GM12878 (cell line): ENCODE data around the gene SUGP2. TPM values are rescaled to one million over a fixed set of nuclear protein-coding genes. Genes with fewer than 3 reads are reported as not detected.

Experiments used
- ATAC-seq: fragments of 200-7000 bp; cut with Tn5 transposase; 3 replicates; pipeline ENCODE4 v1.9.1; 2020; ENCODE audit warnings: mild to moderate bottlenecking, moderate library complexity
- BruUV-seq: library from RNA; stranded (reverse); fragments of 400-500 nt; replicated peaks from 2 replicates; lab custom pipeline; 2021; lab: Mats Ljungman, UMichigan
- CTCF ChIA-PET: fragments of 300-600 bp; sonication (Branson Sonifier 250); formaldehyde crosslinking; extraction: SDS; loops from one replicate; lab custom pipeline; 2021; ENCODE audit warnings: inconsistent platforms; lab: Yijun Ruan, JAX
- POLR2A ChIA-PET: fragments of 350-600 bp; formaldehyde crosslinking; extraction: SDS; loops from one replicate; lab custom pipeline; 2021; ENCODE audit warnings: inconsistent platforms; lab: Charles Lee
- RAD21 ChIA-PET: fragments of 300-600 bp; sonication (Branson Sonifier 250); formaldehyde crosslinking; loops from one replicate; lab custom pipeline; 2023; ENCODE audit warnings: antibody characterized with exemption; ENCODE audit not compliant: unreplicated experiment; lab: Charles Lee
- SMC1A ChIA-PET: fragments of 300-600 bp; sonication (Branson Sonifier 250); formaldehyde crosslinking; loops from one replicate; lab custom pipeline; 2023; ENCODE audit not compliant: unreplicated experiment, uncharacterized antibody; lab: Charles Lee
- DNase-seq: peaks from one replicate; pipeline ENCODE4 v3.0.0-alpha.2; 2011; ENCODE audit warnings: low read depth, low spot score
- FAIRE-seq: peaks from 3 replicates; lab custom pipeline; 2011; peaks lifted over from hg19 to GRCh38; lab: Jason Lieb, UNC
- H2AFZ ChIP-seq: 2 replicates; pipeline ENCODE4 v1.6.0; 2011; ENCODE audit warnings: low read depth, low read length, control low read depth; ENCODE audit not compliant: control insufficient read depth
- H3K27ac ChIP-seq: 2 replicates; pipeline ENCODE4 v1.5.1; 2011; ENCODE audit warnings: control low read depth; ENCODE audit not compliant: control insufficient read depth, insufficient read depth
- H3K27me3 ChIP-seq, 2 experiments: replicated peaks in 1 of 2; 2 replicates each; pipeline versions ENCODE4 v1.6.0 to v1.6.1; 2011; ENCODE audit warnings: low read length in 1 of 2; ENCODE audit not compliant: control insufficient read depth in 2 of 2, insufficient read depth in 2 of 2
- H3K36me3 ChIP-seq, 2 experiments: 2 replicates each; pipeline ENCODE4 v1.5.1; 2011; ENCODE audit warnings: low read length in 1 of 2; ENCODE audit not compliant: control insufficient read depth in 2 of 2, insufficient read depth in 2 of 2
- H3K4me1 ChIP-seq: 2 replicates; pipeline ENCODE4 v1.6.1; 2011; ENCODE audit warnings: mild to moderate bottlenecking, low read length, moderate library complexity, mixed read lengths; ENCODE audit not compliant: control insufficient read depth, insufficient read depth
- H3K4me2 ChIP-seq: 2 replicates; pipeline ENCODE4 v1.6.0; 2011; ENCODE audit warnings: control low read depth; ENCODE audit not compliant: control insufficient read depth, insufficient read depth
- H3K4me3 ChIP-seq: fragments of 200-600 bp; sonication (generic); 2 replicates; pipeline ENCODE4 v1.5.1; 2016
- H3K79me2 ChIP-seq: 2 replicates; pipeline ENCODE4 v1.6.0; 2011; ENCODE audit warnings: low read length; ENCODE audit not compliant: control insufficient read depth, insufficient read depth
- H3K9ac ChIP-seq: 2 replicates; pipeline ENCODE4 v1.8.0; 2011; ENCODE audit warnings: low read length, control low read depth, mixed read lengths; ENCODE audit not compliant: control insufficient read depth, insufficient read depth
- H3K9me3 ChIP-seq: replicated peaks from 3 replicates; pipeline ENCODE4 v1.5.1; 2011; ENCODE audit warnings: mild to moderate bottlenecking, low read length; ENCODE audit not compliant: control insufficient read depth, insufficient read depth
- H4K20me1 ChIP-seq: 2 replicates; pipeline ENCODE4 v1.6.0; 2011; ENCODE audit not compliant: control insufficient read depth, insufficient read depth
- ASH2L ChIP-seq: fragments of 300-600, 200-600 bp; sonication (generic); IDR thresholded peaks from 2 replicates; pipeline ENCODE4 v1.6.1; 2017; ENCODE audit warnings: low read depth, mild to moderate bottlenecking, borderline replicate concordance
- CHD1 ChIP-seq: IDR thresholded peaks from 2 replicates; pipeline ENCODE4 v1.6.1; 2012; ENCODE audit warnings: low read depth, low read length, improper control_type of control experiment
- CHD2 ChIP-seq: IDR thresholded peaks from 2 replicates; pipeline ENCODE4 v1.6.1; 2011; ENCODE audit warnings: low read depth, low read length, improper control_type of control experiment, borderline replicate concordance
- EGR1 ChIP-seq, 2 experiments: IDR thresholded peaks; 1 replicate in 1 of 2; 2 replicates in 1 of 2; pipeline ENCODE4 v1.6.1; 2011 to 2012; ENCODE audit warnings: low read depth in 2 of 2, low read length in 2 of 2, borderline replicate concordance in 1 of 2, mild to moderate bottlenecking in 1 of 2, moderate library complexity in 1 of 2
- FOS ChIP-seq: IDR thresholded peaks from 3 replicates; pipeline ENCODE4 v1.6.1; 2011; ENCODE audit warnings: borderline replicate concordance; ENCODE audit not compliant: insufficient read length; ENCODE audit errors: extremely low read depth
- HDGF ChIP-seq: fragments of 450-650 bp; IDR thresholded peaks from 2 replicates; pipeline ENCODE4 v1.6.1; 2016; ENCODE audit warnings: antibody characterized with exemption
- IKZF2 ChIP-seq, 2 experiments: fragments of 450-650 bp; IDR thresholded peaks; 2 replicates each; pipeline ENCODE4 v1.6.1; 2017; ENCODE audit warnings: mild to moderate bottlenecking in 2 of 2, moderate library complexity in 2 of 2
- JUNB ChIP-seq: IDR thresholded peaks from 2 replicates; pipeline ENCODE4 v1.6.1; 2016; ENCODE audit warnings: antibody characterized with exemption, mild to moderate bottlenecking
- MTA3 ChIP-seq: IDR thresholded peaks from 2 replicates; pipeline ENCODE4 v1.6.1; 2012; ENCODE audit warnings: low read length, inconsistent platforms, borderline replicate concordance
- MYC ChIP-seq: IDR thresholded peaks from 2 replicates; pipeline ENCODE4 v1.6.1; 2011; ENCODE audit warnings: mild to moderate bottlenecking, low read length, moderate library complexity, inconsistent platforms; ENCODE audit not compliant: insufficient read depth, insufficient replicate concordance, insufficient read length, severe bottlenecking
- NR2C1 ChIP-seq: fragments of 450-650 bp; IDR thresholded peaks from 2 replicates; pipeline ENCODE4 v1.6.1; 2017; ENCODE audit warnings: antibody characterized with exemption, mild to moderate bottlenecking, moderate library complexity
- NRF1 ChIP-seq: conservative IDR thresholded peaks from 2 replicates; pipeline ENCODE4 v1.6.1; 2011; ENCODE audit warnings: mild to moderate bottlenecking, low read depth, low read length, improper control_type of control experiment
- PML ChIP-seq: IDR thresholded peaks from 2 replicates; pipeline ENCODE4 v1.6.1; 2012; ENCODE audit warnings: low read length, inconsistent platforms
- RB1 ChIP-seq: fragments of 450-650 bp; formaldehyde crosslinking; IDR thresholded peaks from 2 replicates; pipeline ENCODE4 v1.6.1; 2017; ENCODE audit warnings: mild to moderate bottlenecking, borderline replicate concordance
- SMARCA5 ChIP-seq: fragments of 450-650 bp; IDR thresholded peaks from 2 replicates; pipeline ENCODE4 v1.6.1; 2017; ENCODE audit warnings: mild to moderate bottlenecking
- ZNF384 ChIP-seq: IDR thresholded peaks from 2 replicates; pipeline ENCODE4 v1.6.1; 2012; ENCODE audit warnings: low read depth, mild to moderate bottlenecking, low read length, improper control_type of control experiment, borderline replicate concordance
- WGBS: methylation state at CpG from one replicate; pipeline ENCODE4 v1.1.6; 2016; ENCODE audit warnings: low lambda C conversion rate; ENCODE audit not compliant: insufficient replicate concordance, insufficient coverage; ENCODE audit errors: missing lambda C conversion rate; 5-methylcytosine and 5-hydroxymethylcytosine counted together
- in situ Hi-C: fragments of 300-500 bp; cut with MboI; formaldehyde crosslinking; loops from 9 replicates; pipeline ENCODE4 v1.14.3; 2018; ENCODE audit warnings: mixed read lengths
- intact Hi-C: fragments of 100-400 bp; cut with micrococcal nuclease; formaldehyde crosslinking; loops from one replicate; pipeline ENCODE4 v1.14.2; 2022; ENCODE audit not compliant: unreplicated experiment
- polyA plus RNA-seq, 11 experiments: library from polyadenylated mRNA; depleted of rRNA in 4 of 11; unstranded in 6 of 11; stranded (reverse) in 5 of 11; fragments of >200 nt; fragmentation: Nextera tagmentation in 4 of 11; fragmentation: Illumina TruSeq in 1 of 11; extraction: Ambion mirVana in 4 of 11; extraction: Trizol in 1 of 11; gene quantifications; 1 replicate in 1 of 11; 2 replicates in 10 of 11; pipeline versions ENCODE4 v1.2.1 to v1.2.3, GENCODE V29; 2011 to 2016; ENCODE audit warnings: inconsistent platforms in 2 of 11, missing spikeins in 2 of 11, low read depth in 1 of 11
- total RNA-seq, 4 experiments: library from RNA; depleted of rRNA in 3 of 4; stranded (reverse); fragments of >200 nt in 3 of 4; fragmentation: Illumina TruSeq in 1 of 4; extraction: Trizol in 1 of 4; gene quantifications; 2 replicates each; pipeline versions ENCODE4 v1.2.1 to v1.2.3, GENCODE V29; 2013 to 2021
- TF ChIP-seq, protein P1 (sequence below): IDR thresholded peaks from 2 replicates; pipeline ENCODE4 v1.6.1; 2012; ENCODE audit warnings: low read depth, low read length, improper control_type of control experiment
- TF ChIP-seq, protein P2 (sequence below): IDR thresholded peaks from 2 replicates; pipeline ENCODE4 v1.6.1; 2012; ENCODE audit warnings: mild to moderate bottlenecking, low read depth, low read length

SUGP2 gene
- total and polyA plus RNA-seq, 10 of the 15 experiments (the other 5 are each of a cell fraction or from before 2014, with no cell fraction given), result 15.0 to 120 (median 57.2) TPM

DNA sequence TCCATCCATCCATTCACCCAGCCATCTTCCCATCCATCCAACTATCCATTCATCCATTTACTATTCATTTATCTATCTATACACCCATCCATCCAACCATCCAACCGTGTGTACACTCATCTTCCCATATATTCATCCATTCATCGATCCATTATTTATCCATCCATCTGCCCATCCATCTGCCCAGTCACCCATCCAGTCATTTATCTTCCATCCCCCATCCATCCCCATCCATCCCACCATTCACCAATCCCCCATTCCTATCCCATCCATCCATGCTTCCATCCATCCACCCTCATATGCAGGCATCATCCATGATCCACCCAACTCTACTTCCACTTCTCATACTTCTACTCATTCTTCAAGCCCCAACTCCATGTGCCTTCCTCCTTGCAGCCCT, 78.3 kb downstream of the SUGP2 start:
- Histone ChIP-seq H3K4me2 (no peak overlapping the region), H3K27ac (no peak overlapping the region), H3K36me3 (no peaks in the 10 kb centered on the region), H4K20me1 (no peaks in the 10 kb centered on the region), H2AFZ (no peak overlapping the region), H3K4me3 (no peak overlapping the region), H3K27me3 (no peaks in the 10 kb centered on the region), H3K4me1 (no peaks in the 10 kb centered on the region), H3K79me2 (no peaks in the 10 kb centered on the region), H3K9ac (no peak overlapping the region), H3K9me3 (no peaks in the 10 kb centered on the region)
- in situ Hi-C loops (no loop called here), intact Hi-C loops (no loop called here)
- ChIA-PET CTCF (no interaction called here), SMC1A (no interaction called here), RAD21 (no interaction called here), POLR2A (no interaction called here)
- FAIRE-seq (no peak), ATAC-seq (no peak), DNase-seq (no peak)
- no peak for TF ChIP-seq PML
- no peak for TF ChIP-seq ZNF384
- no peak for TF ChIP-seq MTA3
- TF ChIP-seq, protein P1, sequence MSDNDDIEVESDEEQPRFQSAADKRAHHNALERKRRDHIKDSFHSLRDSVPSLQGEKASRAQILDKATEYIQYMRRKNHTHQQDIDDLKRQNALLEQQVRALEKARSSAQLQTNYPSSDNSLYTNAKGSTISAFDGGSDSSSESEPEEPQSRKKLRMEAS, result no peak
- no peak for TF ChIP-seq CHD2
- no peak for TF ChIP-seq JUNB
- no peak for TF ChIP-seq NRF1
- TF ChIP-seq HDGF, result no peak
- no TSS peak for BruUV-seq
- 23% methylated on average over 2 of the region's 2 CpGs for WGBS

DNA sequence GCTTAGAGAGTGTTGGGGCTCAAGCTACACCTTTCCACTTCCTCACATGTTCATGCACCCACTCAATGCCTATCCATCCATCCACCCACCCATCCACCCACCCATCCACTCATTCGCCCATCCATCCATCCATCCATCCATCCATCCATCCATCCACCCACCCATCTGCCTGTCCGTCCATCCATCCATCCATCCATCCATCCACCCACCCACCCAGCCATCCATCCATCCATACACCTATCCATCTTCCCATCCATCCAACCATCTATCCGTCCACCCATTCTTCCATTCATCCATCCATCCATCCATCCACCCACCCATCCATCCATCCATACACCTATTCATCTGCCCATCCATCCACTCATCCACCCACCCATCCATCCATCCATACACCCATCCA, 79.2 kb downstream of the SUGP2 start:
- FAIRE-seq, result no peak
- no peak for ATAC-seq
- RAD21 ChIA-PET, result no interaction called here
- no peak for TF ChIP-seq ASH2L
- TF ChIP-seq NR2C1, result no peak
- no peak for TF ChIP-seq IKZF2 (IDR thresholded peaks at IDR 0.05)
- TF ChIP-seq SMARCA5, result no peak
- TF ChIP-seq CHD1, result no peak
- TF ChIP-seq, protein P2, sequence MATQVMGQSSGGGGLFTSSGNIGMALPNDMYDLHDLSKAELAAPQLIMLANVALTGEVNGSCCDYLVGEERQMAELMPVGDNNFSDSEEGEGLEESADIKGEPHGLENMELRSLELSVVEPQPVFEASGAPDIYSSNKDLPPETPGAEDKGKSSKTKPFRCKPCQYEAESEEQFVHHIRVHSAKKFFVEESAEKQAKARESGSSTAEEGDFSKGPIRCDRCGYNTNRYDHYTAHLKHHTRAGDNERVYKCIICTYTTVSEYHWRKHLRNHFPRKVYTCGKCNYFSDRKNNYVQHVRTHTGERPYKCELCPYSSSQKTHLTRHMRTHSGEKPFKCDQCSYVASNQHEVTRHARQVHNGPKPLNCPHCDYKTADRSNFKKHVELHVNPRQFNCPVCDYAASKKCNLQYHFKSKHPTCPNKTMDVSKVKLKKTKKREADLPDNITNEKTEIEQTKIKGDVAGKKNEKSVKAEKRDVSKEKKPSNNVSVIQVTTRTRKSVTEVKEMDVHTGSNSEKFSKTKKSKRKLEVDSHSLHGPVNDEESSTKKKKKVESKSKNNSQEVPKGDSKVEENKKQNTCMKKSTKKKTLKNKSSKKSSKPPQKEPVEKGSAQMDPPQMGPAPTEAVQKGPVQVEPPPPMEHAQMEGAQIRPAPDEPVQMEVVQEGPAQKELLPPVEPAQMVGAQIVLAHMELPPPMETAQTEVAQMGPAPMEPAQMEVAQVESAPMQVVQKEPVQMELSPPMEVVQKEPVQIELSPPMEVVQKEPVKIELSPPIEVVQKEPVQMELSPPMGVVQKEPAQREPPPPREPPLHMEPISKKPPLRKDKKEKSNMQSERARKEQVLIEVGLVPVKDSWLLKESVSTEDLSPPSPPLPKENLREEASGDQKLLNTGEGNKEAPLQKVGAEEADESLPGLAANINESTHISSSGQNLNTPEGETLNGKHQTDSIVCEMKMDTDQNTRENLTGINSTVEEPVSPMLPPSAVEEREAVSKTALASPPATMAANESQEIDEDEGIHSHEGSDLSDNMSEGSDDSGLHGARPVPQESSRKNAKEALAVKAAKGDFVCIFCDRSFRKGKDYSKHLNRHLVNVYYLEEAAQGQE, result no peak
- TF ChIP-seq EGR1 (IDR thresholded peaks at IDR 0.05; ENCODE audit: borderline replicate concordance in 1 of 2, low read depth in 2 of 2, low read length in 2 of 2), result no peak
- no peak for TF ChIP-seq MYC
- no peak for TF ChIP-seq FOS
- TF ChIP-seq RB1, result no peak

More for the DNA sequence above, 79.2 kb downstream of the SUGP2 start:
- no peak overlapping the region for H3K4me3 ChIP-seq
- POLR2A ChIA-PET, result no interaction called here
- no peak overlapping the region for H3K27ac ChIP-seq
- no peaks in the 10 kb centered on the region for H3K79me2 ChIP-seq
- SMC1A ChIA-PET, result interaction anchor here (1.1 kb wide), 1 partner anchor 10 kb away, joined by 3 read pairs; no protein-coding TSS in a partner anchor
- H3K9me3 ChIP-seq, result no peaks in the 10 kb centered on the region
- H4K20me1 ChIP-seq, result no peaks in the 10 kb centered on the region
- BruUV-seq, result no TSS peak
- no peak for DNase-seq
- 21% methylated on average over 3 of the region's 3 CpGs for WGBS
- H2AFZ ChIP-seq, result no peak overlapping the region
- H3K36me3 ChIP-seq, result no peaks in the 10 kb centered on the region
- H3K4me2 ChIP-seq, result no peak overlapping the region
- CTCF ChIA-PET, result no interaction called here
- H3K9ac ChIP-seq, result no peak overlapping the region
- no peaks in the 10 kb centered on the region for H3K27me3 ChIP-seq
- intact Hi-C loops (no loop called here), in situ Hi-C loops (no loop called here)
- H3K4me1 ChIP-seq, result no peaks in the 10 kb centered on the region
